Hepatocyte (in vitro differentiated cells): ENCODE data around the gene GPR132. TPM values are rescaled to one million over a fixed set of nuclear protein-coding genes. Genes with fewer than 3 reads are reported as not detected.

Experiments
- DNase-seq: peaks from one replicate; pipeline ENCODE4 v3.0.0-alpha.2; 2016; ENCODE audit warnings: low spot score
- H2AFZ ChIP-seq: fragments of 200-600 bp; sonication (generic); 2 replicates; pipeline ENCODE4 v1.6.0; 2016; ENCODE audit warnings: antibody characterized with exemption, mild to moderate bottlenecking
- H3K27ac ChIP-seq: fragments of 200-600 bp; sonication (generic); 2 replicates; pipeline ENCODE4 v1.5.1; 2016; ENCODE audit warnings: mild to moderate bottlenecking
- H3K27me3 ChIP-seq: fragments of 200-600 bp; sonication (generic); 2 replicates; pipeline ENCODE4 v1.6.1; 2016
- H3K36me3 ChIP-seq: fragments of 200-600 bp; sonication (generic); replicated peaks from 2 replicates; pipeline ENCODE4 v1.5.1; 2016; ENCODE audit warnings: low read depth; ENCODE audit not compliant: insufficient read depth
- H3K4me1 ChIP-seq: fragments of 200-600 bp; sonication (generic); 2 replicates; pipeline ENCODE4 v1.5.1; 2016; ENCODE audit warnings: mild to moderate bottlenecking, moderate library complexity; ENCODE audit not compliant: insufficient read depth
- H3K4me2 ChIP-seq: fragments of 200-600 bp; sonication (generic); 2 replicates; pipeline ENCODE4 v1.6.0; 2016
- H3K4me3 ChIP-seq: fragments of 200-600 bp; sonication (generic); 2 replicates; pipeline ENCODE4 v1.5.1; 2016; ENCODE audit warnings: mild to moderate bottlenecking
- H3K79me2 ChIP-seq: fragments of 200-600 bp; sonication (generic); 2 replicates; pipeline ENCODE4 v1.6.0; 2017; ENCODE audit warnings: mild to moderate bottlenecking
- H3K9me2 ChIP-seq: fragments of 200-600 bp; sonication (generic); replicated peaks from 2 replicates; pipeline ENCODE4 v1.6.0; 2017; ENCODE audit warnings: mild to moderate bottlenecking; ENCODE audit not compliant: insufficient read depth
- H3K9me3 ChIP-seq: fragments of 200-600 bp; sonication (generic); 2 replicates; pipeline ENCODE4 v1.5.1; 2016; ENCODE audit warnings: low read depth, mild to moderate bottlenecking
- H4K20me1 ChIP-seq: fragments of 200-600 bp; sonication (generic); 2 replicates; pipeline ENCODE4 v1.6.0; 2016; ENCODE audit warnings: mild to moderate bottlenecking; ENCODE audit not compliant: insufficient read depth, poor library complexity, severe bottlenecking
- CTCF ChIP-seq: fragments of 200-600 bp; sonication (generic); IDR thresholded peaks from 2 replicates; pipeline ENCODE4 v1.5.1; 2016; ENCODE audit warnings: antibody characterized with exemption, mild to moderate bottlenecking; ENCODE audit not compliant: poor library complexity
- EZH2 ChIP-seq: fragments of 200-600 bp; sonication (generic); IDR thresholded peaks from 2 replicates; pipeline ENCODE4 v1.6.1; 2016; ENCODE audit warnings: antibody characterized with exemption, mild to moderate bottlenecking, borderline replicate concordance
- EZH2phosphoT487 ChIP-seq: fragments of 200-600 bp; sonication (generic); IDR thresholded peaks from one replicate; pipeline ENCODE4 v1.6.1; 2018; ENCODE audit warnings: antibody characterized with exemption, mild to moderate bottlenecking, low read depth, moderate library complexity; ENCODE audit not compliant: unreplicated experiment, severe bottlenecking
- WGBS: methylation state at CpG from one replicate; pipeline ENCODE4 v1.1.6; 2016; ENCODE audit warnings: low lambda C conversion rate; ENCODE audit errors: missing lambda C conversion rate; 5-methylcytosine and 5-hydroxymethylcytosine counted together
- polyA plus RNA-seq: library from polyadenylated mRNA; unstranded; fragments of >200 nt; fragmentation: Nextera tagmentation; extraction: Ambion mirVana; gene quantifications from 2 replicates; pipeline ENCODE4 v1.2.1, GENCODE V29; 2016
- total RNA-seq: library from RNA; depleted of rRNA; stranded (reverse); fragments of >200 nt; gene quantifications from 2 replicates; pipeline ENCODE4 v1.2.3, GENCODE V29; 2014

Gene GPR132
- total and polyA plus RNA-seq, 2 experiments from 2014 or later = 0.41 to 0.83 TPM

DNA sequence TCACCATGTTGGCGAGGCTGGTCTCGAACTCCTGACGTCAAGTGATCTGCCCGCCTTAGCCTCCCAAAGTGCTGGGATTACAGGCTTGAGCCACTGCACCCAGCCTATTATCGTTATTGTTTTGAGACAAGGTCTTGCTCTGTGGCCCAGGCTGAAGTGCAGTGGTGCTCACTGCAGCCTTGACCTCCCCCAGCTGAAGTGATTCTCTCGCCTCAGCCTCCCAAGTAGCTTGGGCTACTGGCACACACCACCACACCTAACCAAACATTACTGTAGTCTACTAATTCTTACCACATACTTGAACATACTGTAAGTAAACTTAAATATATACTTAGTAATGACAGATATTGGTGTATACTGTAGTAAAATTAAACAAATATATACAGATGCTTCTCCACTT lies 39.8 kb downstream of the GPR132 start:
- Histone ChIP-seq H3K27ac (no peak overlapping the region), H2AFZ (no peak overlapping the region), H3K4me1 (no peaks in the 10 kb centered on the region), H3K27me3 (no peaks in the 10 kb centered on the region), H3K9me2 (no peaks in the 10 kb centered on the region), H4K20me1 (no peaks in the 10 kb centered on the region), H3K9me3 (no peaks in the 10 kb centered on the region), H3K79me2 (peaks cover 6% of the 10 kb centered on the region), H3K4me2 (no peak overlapping the region), H3K4me3 (no peak overlapping the region), H3K36me3 (no peaks in the 10 kb centered on the region)
- DNase-seq = no peak
- TF ChIP-seq EZH2 (no peak), CTCF (no peak), EZH2phosphoT487 (no peak)
- WGBS = 89% methylated on average over 6 of the region's 6 CpGs

GRCh38 chr14:105023791-105024480 lies 41.3 kb downstream of the GPR132 start:
- H3K36me3 ChIP-seq = no peaks in the 10 kb centered on the region
- H3K27me3 ChIP-seq = no peaks in the 10 kb centered on the region
- no peak overlapping the region for H2AFZ ChIP-seq
- H3K27ac ChIP-seq = no peak overlapping the region
- no peaks in the 10 kb centered on the region for H3K9me3 ChIP-seq
- peaks cover 20% of the 10 kb centered on the region for H3K79me2 ChIP-seq
- TF ChIP-seq CTCF (no peak), EZH2phosphoT487 (no peak), EZH2 (no peak)
- WGBS = 80% methylated on average over 4 of the region's 4 CpGs
- H3K4me2 ChIP-seq = no peak overlapping the region
- no peaks in the 10 kb centered on the region for H3K9me2 ChIP-seq
- peaks cover 6% of the 10 kb centered on the region for H4K20me1 ChIP-seq
- peaks cover 5% of the 10 kb centered on the region for H3K4me1 ChIP-seq
- H3K4me3 ChIP-seq = no peak overlapping the region
- DNase-seq = no peak

GRCh38 chr14:105023144-105023543 lies 42.1 kb downstream of the GPR132 start:
- Histone ChIP-seq H3K27me3 (no peaks in the 10 kb centered on the region), H3K27ac (no peak overlapping the region), H2AFZ (no peak overlapping the region), H3K4me2 (no peak overlapping the region), H3K4me1 (peaks cover 12% of the 10 kb centered on the region), H4K20me1 (peaks cover 10% of the 10 kb centered on the region), H3K36me3 (no peaks in the 10 kb centered on the region), H3K9me3 (no peaks in the 10 kb centered on the region), H3K4me3 (no peak overlapping the region), H3K79me2 (peaks cover 28% of the 10 kb centered on the region), H3K9me2 (no peaks in the 10 kb centered on the region)
- TF ChIP-seq EZH2phosphoT487 (no peak), CTCF (no peak), EZH2 (no peak)
- no peak for DNase-seq
- 78% methylated on average over 11 of the region's 11 CpGs for WGBS
